ENCODE results near the gene C8A.

Gene C8A

DNA sequence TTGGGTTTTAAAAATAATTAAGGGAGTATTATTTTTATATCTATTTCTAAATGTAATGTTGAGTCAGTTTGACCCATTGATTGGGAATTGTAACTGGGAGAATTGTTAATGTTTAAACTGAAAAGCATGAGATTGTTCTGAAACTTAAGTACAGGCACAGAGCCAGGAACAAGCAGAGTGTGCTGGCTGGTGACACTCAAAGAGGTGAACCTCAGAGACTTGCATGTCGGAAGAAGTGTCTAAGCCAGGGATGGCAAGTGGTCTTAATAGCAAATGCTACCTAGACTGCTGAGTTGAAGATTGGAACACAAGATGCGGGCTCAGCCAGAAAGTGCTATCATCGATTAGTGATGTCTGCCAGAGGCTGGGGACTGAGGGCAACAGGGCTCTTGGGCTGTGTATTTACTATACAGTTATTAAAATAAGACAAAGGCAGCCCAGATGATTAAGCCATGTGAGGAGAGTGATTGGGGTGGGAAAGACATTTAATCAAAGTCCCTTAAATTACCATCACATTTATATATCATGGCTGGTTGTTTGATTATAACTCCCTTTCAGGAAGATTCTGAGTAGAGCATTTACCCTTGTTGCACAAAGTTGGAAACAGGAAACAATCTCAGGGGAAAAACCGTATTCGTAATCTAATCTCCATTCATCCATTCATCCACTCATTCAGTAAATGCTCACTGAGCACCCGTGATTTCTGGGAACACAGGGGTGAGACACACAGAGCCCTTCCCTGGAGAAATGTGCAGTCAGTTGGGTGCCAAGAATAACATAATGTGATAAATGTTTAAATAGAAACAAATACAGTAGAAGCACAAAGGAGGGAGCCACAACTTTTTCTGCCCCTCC lies 42.8 kb downstream of the C8A start:
- no peak for DNase-seq

- no peak for DNase-seq
Observed at GRCh38 chr1:56898005-56898373, 43.4 kb downstream of the C8A start.

DNA sequence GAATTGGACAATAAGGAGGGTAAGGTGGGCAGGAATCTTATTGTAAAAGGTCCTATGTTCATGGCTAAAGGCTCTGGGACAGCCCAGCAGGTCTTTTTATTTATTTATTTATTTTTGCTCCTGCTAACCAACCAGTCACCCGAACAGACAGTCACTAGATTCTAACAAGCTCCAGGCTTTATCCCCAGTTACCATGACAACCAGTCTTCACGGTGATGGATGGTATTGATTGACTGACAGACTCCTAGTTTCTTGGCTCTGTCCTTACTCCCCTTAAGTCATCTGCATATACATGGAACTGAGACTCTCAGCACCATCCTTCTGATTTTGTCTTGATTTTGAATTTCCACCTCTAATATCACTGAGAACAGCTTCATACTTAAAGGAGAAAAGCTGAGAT lies 44.3 kb downstream of the C8A start:
- no peak for DNase-seq

DNA sequence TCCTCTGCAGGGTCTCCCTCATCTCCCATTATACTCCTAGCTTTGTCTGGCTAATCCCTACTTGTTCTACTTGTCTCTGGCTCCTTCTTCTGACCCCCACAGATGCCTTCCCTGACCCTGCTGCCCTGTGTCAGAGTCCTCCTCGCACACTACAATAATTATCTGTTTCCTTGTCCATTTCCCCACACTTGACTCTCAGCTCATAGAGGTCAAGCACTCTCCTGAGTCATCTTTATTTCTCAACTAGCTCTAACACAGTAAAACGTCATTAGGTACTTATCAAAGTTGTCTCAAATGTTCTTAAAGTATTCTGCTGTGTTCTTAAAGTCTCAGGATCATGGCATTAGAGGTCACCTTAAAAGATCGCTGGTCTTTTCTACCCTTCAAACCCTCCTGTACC lies 47.1 kb downstream of the C8A start:
- no peak for DNase-seq

GRCh38 chr1:56903778-56904177 lies 49.2 kb downstream of the C8A start:
- DNase-seq, result no peak

DNA sequence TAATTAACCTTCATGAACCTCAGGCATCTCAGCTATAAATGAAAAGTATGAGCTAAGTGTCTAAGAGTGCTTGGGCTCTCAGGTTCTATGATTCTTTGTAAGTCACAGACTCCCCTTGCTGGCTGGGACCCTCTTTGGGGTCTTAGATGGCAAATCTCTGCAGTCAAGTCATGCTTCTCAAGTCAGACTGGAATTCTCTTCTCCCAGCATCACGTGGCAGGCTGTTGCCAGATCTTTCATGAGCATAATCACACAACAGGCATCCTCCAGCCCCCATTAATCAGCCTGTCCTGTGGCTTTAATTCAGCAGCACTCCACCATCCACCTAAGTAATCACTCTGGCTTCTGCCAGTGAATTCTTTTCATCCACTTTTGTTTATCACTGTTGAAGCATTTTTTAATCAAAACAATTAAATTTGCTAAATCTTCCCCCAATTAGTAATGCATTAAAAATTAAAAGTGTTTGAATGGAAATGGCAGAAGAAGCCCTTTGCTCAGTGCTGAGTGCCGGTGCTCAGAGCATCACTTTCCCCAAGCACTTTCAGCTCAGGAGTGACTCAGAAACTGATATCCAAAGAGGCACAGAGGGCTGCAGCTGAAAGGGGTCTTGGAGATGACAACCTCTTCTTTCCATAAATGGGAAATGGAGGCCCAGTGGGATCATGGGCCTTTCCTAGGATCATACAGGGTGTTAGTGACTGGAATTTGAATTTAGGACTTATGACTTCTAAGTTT lies 50.2 kb downstream of the C8A start:
- DNase-seq, result no peak

- no peak for DNase-seq
Observed at GRCh38 chr1:56905667-56906066, 51.1 kb downstream of the C8A start.

DNA sequence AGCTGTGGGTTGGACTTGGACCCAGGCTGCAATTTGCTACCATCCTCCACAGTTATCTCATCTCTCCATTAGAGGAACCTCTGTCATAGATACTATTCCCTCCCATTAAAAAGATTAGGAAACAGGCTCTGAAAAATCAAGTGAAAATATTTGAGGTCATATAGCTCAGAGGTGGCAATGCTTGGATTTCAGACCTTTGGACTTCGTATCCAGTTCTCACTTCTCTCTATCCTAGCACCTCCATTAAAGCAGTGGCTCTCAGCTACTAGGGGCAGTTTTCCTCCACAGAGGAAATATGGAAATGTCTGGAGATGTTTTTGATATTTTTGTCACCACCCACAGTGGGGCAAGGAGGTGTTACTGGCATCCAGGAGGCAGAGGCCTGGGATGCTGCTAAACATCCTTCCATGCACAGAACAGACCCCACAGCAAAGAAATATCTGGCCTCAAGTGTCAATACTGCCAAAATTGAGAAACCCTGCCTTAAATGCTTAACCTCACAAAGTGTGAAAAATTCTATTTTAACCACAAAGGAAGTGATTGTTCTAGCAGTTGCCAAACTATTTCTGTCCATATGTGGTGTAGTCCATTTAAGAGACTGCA lies 54.1 kb downstream of the C8A start:
- no peak for DNase-seq

DNA sequence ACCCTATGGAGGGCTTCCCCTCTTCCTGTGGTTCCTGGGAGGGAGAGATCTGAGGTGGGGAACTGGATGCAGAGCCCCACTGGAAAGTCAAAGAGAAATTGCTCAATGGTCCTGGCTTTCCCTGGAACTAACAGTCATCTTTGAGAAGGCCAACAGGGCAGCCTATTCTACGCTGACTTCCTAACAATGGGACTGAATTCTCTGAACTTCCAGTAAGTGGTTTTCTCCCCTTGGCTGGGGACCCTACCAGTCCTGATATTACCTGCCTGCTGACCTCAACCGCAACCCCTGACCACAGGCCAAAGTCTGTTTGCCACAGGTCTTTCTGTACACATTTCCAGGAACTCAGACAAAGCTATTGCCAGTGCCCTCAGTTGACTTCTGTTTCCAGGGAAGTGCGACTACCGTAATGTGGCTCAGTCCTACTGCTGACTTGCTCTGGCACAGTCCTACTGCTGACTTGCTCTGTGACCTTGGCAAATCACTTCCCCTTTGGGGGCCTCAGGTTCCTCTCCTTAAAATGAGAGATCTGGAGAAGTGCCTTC lies 55.9 kb downstream of the C8A start:
- DNase-seq, result no peak

- DNase-seq, result no peak
Observed at GRCh38 chr1:56911098-56911938, 56.7 kb downstream of the C8A start.

GRCh38 chr1:56912325-56912724 lies 57.7 kb downstream of the C8A start:
- DNase-seq, result no peak

DNA sequence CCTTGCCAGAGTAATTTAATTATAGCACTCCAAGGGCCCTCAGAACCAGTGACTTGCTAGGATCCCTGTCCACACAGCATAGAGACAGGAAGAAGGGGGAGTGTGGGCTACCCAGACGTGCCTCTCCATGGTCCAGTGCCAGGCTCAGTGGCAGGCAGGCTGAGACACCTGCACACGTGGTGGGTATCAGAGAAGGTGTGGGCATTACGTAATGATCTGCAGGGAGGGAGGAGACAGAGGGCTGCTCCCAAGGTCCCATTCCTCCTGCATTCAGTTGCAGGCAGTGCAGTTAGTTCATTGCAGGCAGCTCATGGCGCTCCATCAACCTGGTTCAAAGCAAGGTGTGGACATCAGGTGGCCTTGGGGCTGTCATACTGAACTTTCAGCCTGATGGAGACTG lies 61.4 kb downstream of the C8A start:
- DNase-seq, result peak; percentile 72

- DNase-seq, result no peak
Observed at GRCh38 chr1:56916630-56917029, 62.0 kb downstream of the C8A start.

GRCh38 chr1:56917356-56917755 lies 62.8 kb downstream of the C8A start:
- no peak for DNase-seq

GRCh38 chr1:56920591-56921001 lies 66.0 kb downstream of the C8A start:
- DNase-seq, result no peak

DNA sequence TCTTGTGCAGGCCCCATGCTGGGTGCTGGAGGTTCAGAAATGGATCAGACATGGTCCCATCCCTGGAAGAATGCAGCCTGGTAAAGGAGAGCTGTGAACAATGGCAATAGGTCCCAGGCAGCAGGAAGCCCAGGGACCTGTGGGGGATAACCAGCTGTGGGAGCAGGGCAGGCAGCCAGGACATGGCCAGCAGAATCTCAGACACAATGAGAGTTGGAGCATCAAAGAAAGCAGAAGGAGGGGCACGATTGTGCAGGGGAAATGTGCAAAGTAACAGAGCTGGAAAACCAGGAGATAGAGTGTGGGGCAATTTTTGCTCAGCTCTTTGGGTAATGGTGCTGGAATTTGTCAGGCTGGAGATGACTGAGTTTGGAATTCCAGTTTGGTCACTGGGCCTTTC lies 66.9 kb downstream of the C8A start:
- no peak for DNase-seq

DNA sequence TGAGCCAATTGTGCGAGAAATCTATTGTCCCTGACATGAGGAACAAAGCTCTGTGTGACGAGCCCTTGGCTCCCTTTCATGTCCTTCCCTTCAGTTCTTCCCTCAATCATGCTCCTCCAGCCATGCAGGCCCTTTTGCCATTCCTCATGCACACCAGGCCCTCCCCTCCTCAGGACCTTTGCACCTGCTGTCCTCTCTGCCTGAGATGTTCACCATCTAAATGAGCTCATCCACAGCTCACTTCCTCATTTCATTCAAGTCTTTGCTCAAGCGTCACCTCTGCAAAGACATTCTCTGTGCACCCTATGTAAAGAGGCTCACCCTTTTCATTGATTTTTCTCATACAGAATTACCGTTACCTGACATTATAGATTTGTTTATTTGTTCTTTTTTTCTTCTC lies 67.5 kb downstream of the C8A start:
- DNase-seq, result no peak

GRCh38 chr1:56922507-56922906 lies 67.9 kb downstream of the C8A start:
- no peak for DNase-seq

DNA sequence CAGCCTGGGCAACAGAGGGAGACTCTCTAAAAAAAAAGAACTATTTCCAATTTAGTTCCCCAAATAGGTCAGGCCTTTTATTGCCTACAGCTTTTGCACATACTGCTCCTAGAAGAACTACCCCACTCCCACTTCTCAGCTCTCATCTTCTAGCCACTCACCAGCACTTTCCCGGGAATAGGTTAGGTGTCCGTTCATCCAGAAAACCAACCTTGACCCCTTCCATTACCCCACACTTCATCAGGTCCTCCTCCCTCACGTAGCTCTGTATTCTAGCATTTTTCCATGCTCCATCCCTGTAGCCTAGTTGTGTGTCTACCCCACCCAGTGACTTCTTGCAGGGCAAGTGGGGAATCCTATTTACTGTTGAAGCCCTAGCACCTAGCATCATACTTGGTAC lies 68.6 kb downstream of the C8A start:
- DNase-seq, result no peak

DNA sequence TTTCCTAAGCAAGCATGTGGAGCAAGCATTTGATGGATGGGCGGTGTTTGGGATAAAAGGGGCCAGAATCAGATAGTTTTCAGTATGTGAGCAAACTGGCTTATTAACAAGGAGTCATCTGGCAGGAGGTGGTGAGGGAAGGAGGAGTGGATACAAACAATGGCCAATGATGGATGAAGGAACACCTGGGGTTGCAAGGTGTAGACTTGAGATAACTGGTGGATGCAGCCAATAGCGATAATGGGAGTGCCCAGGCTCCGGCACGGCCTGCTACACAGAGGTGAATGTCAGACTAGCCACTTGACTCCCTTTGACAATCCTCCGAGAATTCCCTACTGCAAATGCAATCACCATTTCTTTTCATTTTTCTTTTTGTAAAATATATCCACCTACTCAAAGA lies 69.5 kb downstream of the C8A start:
- DNase-seq, result no peak

DNA sequence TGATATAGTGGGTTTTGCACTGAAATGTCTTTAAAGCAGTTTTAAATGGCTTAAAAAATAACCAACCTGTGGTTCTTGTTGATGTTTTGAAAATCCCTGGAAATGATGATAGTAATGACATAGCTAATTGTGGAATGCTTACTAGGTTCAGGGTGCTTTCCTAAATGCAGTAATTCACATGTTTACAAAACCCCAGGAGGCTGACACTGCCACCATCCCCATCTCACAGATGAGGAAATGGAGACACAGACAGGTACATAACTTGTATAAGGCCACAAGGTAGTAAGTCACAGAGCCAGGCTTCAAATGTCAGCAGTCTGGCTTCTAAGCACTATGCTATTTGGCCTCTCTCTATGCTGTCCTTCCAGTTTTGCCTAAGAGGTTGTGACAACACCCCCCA lies 70.6 kb downstream of the C8A start:
- DNase-seq, result no peak

DNA sequence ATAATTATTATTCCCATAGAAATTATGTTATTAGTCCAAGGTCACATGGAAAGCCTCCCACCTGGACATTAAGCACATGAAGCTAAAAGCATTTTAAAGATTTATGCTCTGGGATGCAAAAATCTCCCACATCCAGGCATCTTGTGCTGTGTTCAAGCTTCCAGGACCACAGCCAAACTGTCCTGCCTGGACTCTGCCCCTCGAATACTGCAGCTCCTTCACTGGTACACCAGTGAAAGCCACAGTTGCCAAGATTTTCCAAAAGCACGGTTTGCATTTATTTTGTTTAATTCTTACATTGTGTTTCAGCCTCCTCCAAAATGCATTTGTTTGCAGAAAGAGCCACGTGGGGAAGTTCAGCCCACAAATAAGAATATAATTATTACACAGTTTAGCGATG lies 72.6 kb downstream of the C8A start:
- DNase-seq, result no peak

DNA sequence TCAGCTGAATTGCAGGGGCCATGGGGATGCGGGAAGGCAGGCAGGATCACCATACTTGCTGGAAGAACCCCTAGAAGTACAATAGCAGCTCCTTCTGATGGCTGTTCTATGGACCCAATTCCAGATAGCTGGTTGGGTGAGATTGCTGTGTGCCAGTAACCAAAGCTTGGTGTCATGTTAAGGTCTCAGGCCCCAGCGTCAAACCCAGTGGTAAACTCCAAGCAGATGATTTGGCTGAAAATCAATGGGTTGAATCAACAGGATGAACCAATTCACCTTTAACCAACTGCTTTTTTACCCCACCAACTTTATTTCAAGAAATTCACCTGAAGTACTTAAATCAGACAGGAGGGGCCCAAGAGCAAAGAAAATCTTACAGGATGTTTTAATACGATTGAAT lies 73.4 kb downstream of the C8A start:
- no peak for DNase-seq

Data from NCI-H2107 (cell line).